Endometrium (tissue), 2 donors: ENCODE data around the gene TPGS1.
"Not testable (repeated sequence)": the region's sequence is repeated elsewhere in the genome, so short reads cannot be mapped to it uniquely, and the experiment has no call there.

ENCODE experiments used
- FAIRE-seq: peaks from 2 replicates; lab custom pipeline; 2012; peaks lifted over from hg19 to GRCh38; lab: Jason Lieb, UNC
- donor health status: control.
- donor health status: control.

Gene TPGS1

DNA sequence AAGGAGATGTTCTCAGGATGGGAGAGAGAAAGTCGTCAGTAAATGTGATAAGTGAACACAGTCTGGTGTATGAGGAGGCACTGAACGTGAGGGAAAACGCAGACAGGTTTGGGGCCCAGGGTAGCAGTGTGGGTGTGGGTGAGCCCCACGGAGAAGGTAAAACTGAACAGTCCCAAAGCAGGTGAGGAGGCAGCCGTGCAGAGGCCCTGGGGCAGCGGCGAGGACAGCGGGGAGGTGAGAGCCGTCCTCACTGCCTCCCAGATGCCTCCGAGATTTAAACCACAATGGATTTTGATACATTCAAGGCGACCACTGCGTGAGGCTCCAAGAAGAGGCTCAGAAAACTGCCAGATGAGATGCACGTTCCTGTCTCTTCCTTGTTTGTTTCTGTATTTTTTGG lies 31.9 kb upstream of the TPGS1 start:
- no peak for FAIRE-seq

DNA sequence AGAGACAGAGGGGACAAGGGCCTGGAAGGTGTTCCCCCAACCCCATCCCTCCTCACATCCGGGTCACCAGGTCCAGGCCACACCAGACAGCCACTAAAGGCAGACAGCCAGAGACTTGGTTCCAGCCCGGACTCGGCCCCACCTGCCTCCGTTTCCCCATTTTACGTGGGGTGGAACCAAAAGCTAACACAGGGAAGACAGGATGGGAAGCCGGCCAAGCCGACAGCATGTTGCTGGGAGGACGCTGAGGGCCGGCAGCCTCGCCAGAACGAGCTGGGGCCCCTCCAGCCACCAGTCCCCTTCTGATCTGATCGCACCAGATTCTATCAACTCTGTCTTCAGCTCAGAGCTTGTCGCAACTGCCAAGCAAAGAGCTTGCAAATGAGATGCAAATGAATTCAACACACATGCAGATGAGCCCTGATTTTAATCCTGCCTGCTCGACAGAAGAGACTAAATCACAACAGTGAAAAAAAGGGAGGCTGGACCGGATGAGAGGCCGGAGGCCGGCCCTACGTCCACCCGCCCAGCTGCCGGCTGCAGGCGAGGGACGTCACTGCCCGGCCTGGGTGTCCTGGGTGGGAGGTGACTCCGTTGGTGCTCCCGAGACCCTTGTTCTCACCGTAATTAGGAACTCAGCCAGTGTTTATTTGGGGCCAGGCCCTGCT lies 28.9 kb upstream of the TPGS1 start:
- FAIRE-seq: no peak

DNA sequence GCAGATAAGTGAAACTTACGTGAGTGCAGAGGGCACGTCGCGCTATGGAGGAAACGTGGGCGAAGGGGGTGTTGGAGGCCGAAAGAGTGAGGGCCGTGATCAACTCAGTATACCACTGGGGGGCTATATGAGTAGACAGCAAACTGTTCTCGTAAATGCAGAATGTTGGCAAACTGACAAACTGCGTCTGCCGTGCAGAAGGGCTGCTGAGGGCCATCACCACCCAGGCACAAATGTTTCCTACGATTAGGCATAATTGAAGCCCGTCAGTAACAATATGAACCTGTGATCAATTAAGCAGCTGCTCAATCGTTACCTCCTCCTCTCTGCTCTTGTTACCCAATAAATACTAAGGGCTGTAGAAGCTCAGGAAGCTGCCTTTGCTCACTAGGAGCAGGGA lies 28.3 kb upstream of the TPGS1 start:
- no peak for FAIRE-seq

DNA sequence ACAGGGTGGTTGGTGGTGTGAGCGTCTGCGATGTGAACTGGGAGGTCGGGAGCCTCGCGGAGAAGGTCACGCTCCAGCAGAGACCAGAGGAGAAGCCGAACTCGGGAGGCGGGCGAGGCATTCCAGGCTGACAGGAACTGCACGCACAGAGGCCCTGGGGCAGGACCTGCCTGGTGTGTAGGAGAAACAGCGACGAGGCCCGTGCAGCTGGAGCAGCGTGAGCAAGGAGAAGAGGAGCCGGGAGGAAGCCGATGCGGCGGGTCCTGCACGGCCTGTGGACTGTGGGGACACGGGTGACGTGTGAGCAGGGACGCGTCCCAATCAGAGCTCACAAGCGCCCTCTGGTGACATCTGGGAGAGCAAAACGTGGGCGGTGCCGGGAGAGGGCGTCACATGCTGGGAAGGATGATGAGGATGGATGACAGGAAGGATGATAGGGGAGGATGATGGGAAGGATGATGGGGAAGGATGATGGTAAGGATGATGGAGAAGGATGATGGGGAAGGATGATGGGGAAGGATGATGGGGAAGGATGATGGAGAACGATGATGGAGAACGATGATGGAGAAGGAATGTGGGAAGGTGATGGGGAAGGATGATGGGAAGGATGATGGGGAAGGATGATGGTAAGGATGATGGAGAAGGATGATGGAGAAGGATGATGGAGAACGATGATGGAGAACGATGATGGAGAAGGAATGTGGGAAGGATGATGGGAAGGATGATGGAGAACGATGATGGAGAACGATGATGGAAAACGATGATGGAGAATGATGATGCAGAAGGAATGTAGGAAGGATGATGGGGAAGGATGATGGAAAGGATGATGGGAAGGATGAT lies 27.1 kb upstream of the TPGS1 start:
- no peak for FAIRE-seq

- FAIRE-seq: not testable (repeated sequence)
Measured at GRCh38 chr19:481100-481499, 26.2 kb upstream of the TPGS1 start.

DNA sequence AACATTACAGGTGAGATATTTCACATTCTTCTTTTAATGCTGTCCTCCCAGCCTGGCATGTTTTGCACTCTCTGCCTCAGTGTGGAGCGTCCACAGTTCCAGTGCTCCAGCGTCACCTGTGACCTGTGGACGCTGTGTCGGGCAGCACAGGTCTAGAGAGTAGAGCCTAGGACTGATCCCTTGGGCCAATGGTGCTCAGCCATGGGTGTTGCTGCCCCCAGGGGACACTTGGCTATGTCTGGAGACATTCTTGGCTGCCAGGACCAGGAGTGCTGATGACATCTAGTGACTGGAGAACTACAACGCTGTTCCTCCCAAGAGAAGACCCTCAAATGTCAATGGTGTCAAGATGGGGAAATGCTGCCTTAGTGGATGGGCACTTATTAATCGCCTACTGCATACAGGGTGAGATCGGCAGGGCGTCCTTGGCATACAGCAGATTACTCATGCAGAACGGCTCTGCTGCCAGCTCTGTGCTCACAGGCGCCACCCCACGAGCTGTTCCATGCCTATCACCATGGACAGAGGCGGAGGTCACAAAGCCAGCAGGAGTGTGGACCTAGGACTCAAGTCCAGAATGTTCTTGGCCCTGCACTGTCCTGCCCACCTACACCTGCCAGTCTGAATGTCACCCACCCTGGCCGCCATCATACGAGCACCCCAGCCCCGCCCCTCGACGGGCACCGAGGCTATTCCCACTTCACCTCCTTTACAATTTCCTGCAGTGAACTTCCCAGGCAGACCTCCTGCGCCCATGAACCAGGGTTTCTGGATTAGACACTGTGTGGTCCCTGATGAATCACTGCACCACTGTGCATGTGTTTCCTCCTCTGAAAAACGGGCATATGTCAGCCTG lies 24.9 kb upstream of the TPGS1 start:
- FAIRE-seq: no peak

DNA sequence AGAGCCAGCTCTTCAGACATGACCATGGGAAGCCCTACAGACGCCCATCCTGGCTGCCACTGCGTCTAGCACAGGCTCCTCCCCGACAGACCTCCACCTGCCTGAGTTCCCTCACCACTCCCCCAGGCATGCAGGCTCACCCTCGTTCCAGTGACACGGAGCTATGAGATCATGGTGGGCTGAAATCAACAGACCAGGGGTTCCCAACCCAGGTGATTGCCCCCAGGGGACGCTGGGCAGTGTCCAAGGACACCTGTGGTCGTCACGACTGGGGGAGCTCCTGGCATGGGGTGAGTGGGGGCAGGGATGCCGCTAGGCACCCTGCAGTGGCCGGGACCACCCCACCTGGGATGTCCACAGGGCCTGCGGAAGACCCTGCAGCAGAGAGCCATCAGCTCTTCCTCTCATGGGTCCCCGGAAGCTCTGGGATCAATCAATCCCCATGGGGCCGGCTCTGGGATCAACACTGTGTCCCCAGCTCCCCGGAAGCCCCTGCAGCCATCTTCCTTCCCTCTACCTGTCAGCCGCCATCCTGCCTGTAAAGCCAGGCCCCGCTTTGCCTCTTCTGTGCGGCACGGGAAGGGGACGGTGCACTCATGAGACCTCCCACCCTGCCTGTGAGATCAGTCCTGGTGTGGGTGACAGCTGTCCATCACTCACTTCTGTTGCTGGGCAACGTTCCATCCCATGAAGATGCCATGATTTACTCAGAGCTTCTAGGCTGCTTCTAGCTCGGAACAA lies 23.8 kb upstream of the TPGS1 start:
- FAIRE-seq: no peak

- no peak for FAIRE-seq
Measured at GRCh38 chr19:484494-484893, 22.8 kb upstream of the TPGS1 start.

- FAIRE-seq: no peak
Measured at GRCh38 chr19:485077-485476, 22.2 kb upstream of the TPGS1 start.

GRCh38 chr19:485583-486236 lies 21.6 kb upstream of the TPGS1 start:
- FAIRE-seq: no peak

GRCh38 chr19:488505-489417 lies 18.5 kb upstream of the TPGS1 start:
- no peak for FAIRE-seq

DNA sequence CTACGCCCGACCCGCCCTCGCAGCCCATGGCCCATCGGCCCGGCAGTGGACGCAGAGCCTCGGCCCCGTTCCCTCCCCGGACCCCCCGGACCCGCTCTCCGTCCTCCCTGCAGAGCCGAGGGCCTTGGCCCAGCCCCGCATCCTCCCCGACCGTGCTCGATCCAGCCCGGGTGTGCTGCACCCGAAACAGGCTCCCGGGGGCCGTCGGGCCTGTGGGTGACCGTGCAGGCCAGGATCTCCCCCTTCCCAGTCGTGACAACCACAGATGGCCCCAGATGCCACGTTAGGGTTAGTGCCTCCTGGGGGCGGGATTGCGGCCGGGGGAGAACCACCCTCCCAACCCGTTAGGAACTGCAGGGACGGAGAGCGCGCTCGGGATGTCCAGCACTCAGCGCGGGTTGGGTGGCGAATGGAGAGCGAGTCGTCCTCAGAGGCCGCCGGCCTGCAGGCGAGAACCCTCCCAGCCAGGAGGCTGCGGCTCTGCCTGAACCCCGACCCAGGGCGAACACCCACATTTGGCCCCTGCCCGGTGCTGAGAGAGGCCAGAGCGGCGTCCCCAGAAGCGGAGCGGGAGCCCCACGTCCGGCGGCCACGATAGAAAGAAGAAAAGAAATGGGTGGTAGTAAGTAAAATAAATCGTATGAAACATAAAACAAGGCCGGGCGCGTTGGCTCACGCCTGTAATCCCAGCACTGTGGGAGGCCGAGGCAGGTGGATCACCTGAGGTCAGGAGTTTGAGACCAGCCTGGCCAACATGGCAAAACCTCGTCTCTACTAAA lies 17.7 kb upstream of the TPGS1 start:
- no peak for FAIRE-seq

DNA sequence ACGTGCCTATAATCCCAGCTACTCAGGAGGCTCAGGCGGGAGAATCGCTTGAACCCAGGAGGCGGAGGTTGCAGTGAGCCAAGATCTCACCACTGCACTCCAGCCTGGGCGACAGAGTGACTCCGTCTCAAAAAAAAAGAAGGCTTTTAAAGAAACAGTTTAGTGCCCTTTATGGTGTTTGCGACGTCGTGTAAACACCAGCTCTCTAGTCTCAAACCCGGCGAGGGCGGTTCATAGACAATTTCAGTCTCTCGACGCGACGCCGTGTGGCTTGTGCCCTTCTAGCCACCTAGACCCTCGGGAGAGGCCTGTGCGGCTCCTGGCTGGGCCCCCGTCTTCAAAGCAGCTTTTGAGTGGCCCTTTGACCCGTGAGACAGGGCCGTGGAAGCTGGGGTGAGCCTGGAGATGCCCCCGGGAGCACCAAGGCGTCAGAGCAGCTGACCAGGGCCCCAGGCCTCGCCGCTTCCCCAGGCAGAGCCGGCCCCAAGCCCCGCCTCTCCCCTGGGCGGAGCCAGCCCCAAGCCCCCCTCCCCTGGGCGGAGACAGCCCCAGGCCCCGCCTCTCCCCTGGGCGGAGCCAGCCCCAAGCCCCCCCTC lies 16.1 kb upstream of the TPGS1 start:
- FAIRE-seq: no peak

DNA sequence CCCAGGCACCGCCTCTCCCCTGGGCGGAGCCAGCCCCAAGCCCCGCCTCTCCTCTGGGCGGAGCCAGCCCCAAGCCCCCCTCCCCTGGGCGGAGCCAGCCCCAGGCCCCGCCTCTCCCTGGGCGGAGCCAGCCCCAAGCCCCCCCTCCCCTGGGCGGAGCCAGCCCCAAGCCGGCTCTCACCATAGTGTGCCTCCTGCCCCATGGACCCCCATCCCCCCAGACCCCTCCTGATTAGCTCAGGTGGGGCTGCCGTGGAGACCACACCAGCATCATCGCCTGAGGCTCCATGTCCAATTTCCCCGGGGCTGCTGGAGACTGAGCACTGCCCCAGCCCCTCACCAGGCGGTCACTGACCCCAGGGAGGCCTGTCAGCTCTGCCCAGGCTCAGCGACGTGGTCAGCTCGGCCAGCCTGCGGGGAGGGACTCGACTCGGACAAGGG lies 15.2 kb upstream of the TPGS1 start:
- FAIRE-seq: no peak

GRCh38 chr19:493391-494170 lies 13.7 kb upstream of the TPGS1 start:
- FAIRE-seq: no peak

- no peak for FAIRE-seq
Measured at GRCh38 chr19:494171-495080, 12.9 kb upstream of the TPGS1 start.

DNA sequence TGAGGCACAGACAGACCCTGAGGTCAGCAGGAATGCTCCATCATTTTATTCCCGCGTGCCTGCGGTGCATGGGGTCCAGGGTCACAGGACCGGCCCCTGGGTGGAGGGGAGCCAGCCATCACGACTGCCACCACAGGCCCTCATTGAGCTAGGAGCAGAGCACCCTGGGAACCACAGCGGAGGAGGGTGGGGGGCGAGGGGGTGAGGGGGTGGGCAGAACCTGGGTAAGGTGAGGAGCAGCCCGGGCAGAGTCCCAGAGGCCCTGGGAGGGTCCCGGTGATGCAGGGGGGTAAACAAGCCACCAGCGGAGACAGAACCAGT lies 12.3 kb upstream of the TPGS1 start:
- no peak for FAIRE-seq
